ENCODE data around the gene ATP11A. TPM values are rescaled to one million over a fixed set of nuclear protein-coding genes. Genes with fewer than 3 reads are reported as not detected.

Gene ATP11A
- total and polyA plus RNA-seq, 2 experiments from 2014 or later = 4.9 to 5.0 TPM

DNA sequence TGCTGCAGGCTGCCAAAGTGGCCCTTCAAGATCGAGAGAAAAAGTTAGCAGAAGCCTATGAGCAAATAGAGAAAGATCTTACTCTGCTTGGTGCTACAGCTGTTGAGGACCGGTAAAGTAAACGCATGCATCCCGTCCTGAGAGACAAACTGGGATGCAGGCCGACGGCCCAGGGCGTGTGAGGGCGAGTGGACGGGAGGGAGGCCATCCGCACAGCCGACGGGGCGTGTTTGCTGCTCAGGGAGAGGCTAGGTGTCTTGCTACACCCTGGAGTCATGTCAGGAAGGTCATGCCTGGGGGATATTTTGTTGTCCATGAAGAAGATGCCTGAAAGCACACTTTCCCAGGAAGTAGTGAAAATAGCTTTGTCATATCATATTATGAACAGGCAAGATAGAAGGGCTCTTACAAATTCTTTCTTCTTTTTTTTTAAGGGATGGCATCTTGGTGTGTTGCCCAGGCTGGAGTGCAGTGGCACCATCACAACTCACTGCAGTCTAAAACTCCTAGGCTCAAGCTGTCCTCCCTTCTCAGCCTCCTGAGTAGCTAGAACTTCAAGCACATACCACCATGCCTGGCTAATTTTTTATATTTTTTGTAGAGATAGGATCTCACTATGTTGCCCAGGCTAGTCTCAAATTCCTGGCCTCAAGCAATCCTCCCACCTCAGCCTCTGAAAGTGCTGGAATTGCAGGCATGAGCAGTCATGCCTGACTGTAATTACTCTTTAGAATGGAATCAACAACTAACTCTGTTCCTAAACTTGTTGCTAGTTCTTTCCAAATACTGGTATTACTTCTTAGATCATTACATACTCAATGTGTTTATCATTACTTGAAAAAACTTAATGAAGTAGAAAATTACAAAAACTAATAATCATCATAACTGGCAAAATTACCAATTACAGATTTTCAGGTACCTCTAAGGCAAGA lies 161.5 kb downstream of the ATP11A start:
- H3K27ac ChIP-seq = no peak overlapping the region
- H2AFZ ChIP-seq = no peak overlapping the region
- in situ Hi-C loops (cut with MboI) = loop anchor here (25.0 kb wide), 2 partner anchors 214 to 1389 kb away; no protein-coding TSS in a partner anchor
- WGBS, 2 experiments (ENCODE audit: low coverage in 1 of 2, low lambda C conversion rate in 2 of 2, missing lambda C conversion rate in 2 of 2) = 89 to 93% methylated on average over 13 of the region's 13 CpGs
- H3K4me2 ChIP-seq (ENCODE audit: unreplicated experiment) = no peak overlapping the region
- H3K9ac ChIP-seq = no peak overlapping the region
- H3K9me2 ChIP-seq (ENCODE audit: insufficient read depth) = no peaks in the 10 kb centered on the region
- H3K4me3 ChIP-seq = no peak overlapping the region
- no peaks in the 10 kb centered on the region for H4K20me1 ChIP-seq (ENCODE audit: insufficient read depth)
- no peaks in the 10 kb centered on the region for H3F3A ChIP-seq (ENCODE audit: insufficient read depth)
- H3K27me3 ChIP-seq (replicated peaks; ENCODE audit: insufficient read depth) = no peaks in the 10 kb centered on the region
- H3K79me2 ChIP-seq (ENCODE audit: insufficient read depth) = no peaks in the 10 kb centered on the region
- H3K4me1 ChIP-seq (ENCODE audit: insufficient read depth) = no peaks in the 10 kb centered on the region
- no peaks in the 10 kb centered on the region for H3K9me3 ChIP-seq (ENCODE audit: low read depth)
- H3K36me3 ChIP-seq (ENCODE audit: low read depth) = no peaks in the 10 kb centered on the region
- no peak for DNase-seq
- no peak for TF ChIP-seq EZH2phosphoT487 (IDR thresholded peaks at IDR 0.05; ENCODE audit: insufficient read depth, low read depth)
- no peak for TF ChIP-seq EZH2 (IDR thresholded peaks at IDR 0.05; ENCODE audit: insufficient read depth, poor library complexity, severe bottlenecking)

GRCh38 chr13:112852392-112852791 lies 162.6 kb downstream of the ATP11A start:
- Histone ChIP-seq H2AFZ (no peak overlapping the region), H3K9me2 (ENCODE audit: insufficient read depth) (no peaks in the 10 kb centered on the region), H3K79me2 (ENCODE audit: insufficient read depth) (no peaks in the 10 kb centered on the region), H3K9me3 (ENCODE audit: low read depth) (no peaks in the 10 kb centered on the region), H3K27ac (no peak overlapping the region), H3K9ac (no peak overlapping the region), H3F3A (ENCODE audit: insufficient read depth) (no peaks in the 10 kb centered on the region), H3K36me3 (ENCODE audit: low read depth) (no peaks in the 10 kb centered on the region), H3K4me2 (ENCODE audit: unreplicated experiment) (no peak overlapping the region), H3K4me1 (ENCODE audit: insufficient read depth) (no peaks in the 10 kb centered on the region), H3K27me3 (replicated peaks; ENCODE audit: insufficient read depth) (no peaks in the 10 kb centered on the region), H3K4me3 (no peak overlapping the region), H4K20me1 (ENCODE audit: insufficient read depth) (no peaks in the 10 kb centered on the region)
- in situ Hi-C loops (cut with MboI) = loop anchor here (25.0 kb wide), 2 partner anchors 215 to 1390 kb away; no protein-coding TSS in a partner anchor
- DNase-seq = no peak
- TF ChIP-seq EZH2 (IDR thresholded peaks at IDR 0.05; ENCODE audit: insufficient read depth, poor library complexity, severe bottlenecking) (no peak), EZH2phosphoT487 (IDR thresholded peaks at IDR 0.05; ENCODE audit: insufficient read depth, low read depth) (no peak)
- WGBS, 2 experiments (ENCODE audit: low coverage in 1 of 2, low lambda C conversion rate in 2 of 2, missing lambda C conversion rate in 2 of 2) = 85 to 95% methylated on average over 12 to 15 of the region's 15 CpGs

- no peak overlapping the region for H3K27ac ChIP-seq
- no peaks in the 10 kb centered on the region for H3K9me2 ChIP-seq (ENCODE audit: insufficient read depth)
- H3K4me1 ChIP-seq (ENCODE audit: insufficient read depth) = no peaks in the 10 kb centered on the region
- no peak overlapping the region for H3K4me2 ChIP-seq (ENCODE audit: unreplicated experiment)
- no peaks in the 10 kb centered on the region for H3K36me3 ChIP-seq (ENCODE audit: low read depth)
- H3K9ac ChIP-seq = no peak overlapping the region
- H2AFZ ChIP-seq = no peak overlapping the region
- H3K4me3 ChIP-seq = no peak overlapping the region
- H4K20me1 ChIP-seq (ENCODE audit: insufficient read depth) = no peaks in the 10 kb centered on the region
- TF ChIP-seq EZH2phosphoT487 (IDR thresholded peaks at IDR 0.05; ENCODE audit: insufficient read depth, low read depth) (no peak), EZH2 (IDR thresholded peaks at IDR 0.05; ENCODE audit: insufficient read depth, poor library complexity, severe bottlenecking) (no peak)
- 99% methylated on average over 9 to 10 of the region's 10 CpGs for WGBS, 2 experiments (ENCODE audit: low coverage in 1 of 2, low lambda C conversion rate in 2 of 2, missing lambda C conversion rate in 2 of 2)
- no peaks in the 10 kb centered on the region for H3K79me2 ChIP-seq (ENCODE audit: insufficient read depth)
- H3F3A ChIP-seq (ENCODE audit: insufficient read depth) = no peaks in the 10 kb centered on the region
- no peaks in the 10 kb centered on the region for H3K27me3 ChIP-seq (replicated peaks; ENCODE audit: insufficient read depth)
- in situ Hi-C loops (cut with MboI) = loop anchor here (25.0 kb wide), 2 partner anchors 216 to 1391 kb away; no protein-coding TSS in a partner anchor
- no peak for DNase-seq
- no peaks in the 10 kb centered on the region for H3K9me3 ChIP-seq (ENCODE audit: low read depth)
Observed at GRCh38 chr13:112852808-112853207, 163.0 kb downstream of the ATP11A start.

GRCh38 chr13:112854321-112854720 lies 164.5 kb downstream of the ATP11A start:
- H3K4me1 ChIP-seq (ENCODE audit: insufficient read depth) = no peaks in the 10 kb centered on the region
- H3K27ac ChIP-seq = no peak overlapping the region
- DNase-seq = no peak
- no peak overlapping the region for H3K4me3 ChIP-seq
- WGBS, 2 experiments (ENCODE audit: low coverage in 1 of 2, low lambda C conversion rate in 2 of 2, missing lambda C conversion rate in 2 of 2) = 90 to 94% methylated on average over 25 of the region's 25 CpGs
- H3K9ac ChIP-seq = no peak overlapping the region
- no peak overlapping the region for H2AFZ ChIP-seq
- H3K9me2 ChIP-seq (ENCODE audit: insufficient read depth) = no peaks in the 10 kb centered on the region
- H3K9me3 ChIP-seq (ENCODE audit: low read depth) = no peaks in the 10 kb centered on the region
- no peaks in the 10 kb centered on the region for H3F3A ChIP-seq (ENCODE audit: insufficient read depth)
- H3K4me2 ChIP-seq (ENCODE audit: unreplicated experiment) = no peak overlapping the region
- H3K36me3 ChIP-seq (ENCODE audit: low read depth) = no peaks in the 10 kb centered on the region
- H3K79me2 ChIP-seq (ENCODE audit: insufficient read depth) = no peaks in the 10 kb centered on the region
- H4K20me1 ChIP-seq (ENCODE audit: insufficient read depth) = no peaks in the 10 kb centered on the region
- TF ChIP-seq EZH2phosphoT487 (IDR thresholded peaks at IDR 0.05; ENCODE audit: insufficient read depth, low read depth) (no peak), EZH2 (IDR thresholded peaks at IDR 0.05; ENCODE audit: insufficient read depth, poor library complexity, severe bottlenecking) (no peak)
- H3K27me3 ChIP-seq (replicated peaks; ENCODE audit: insufficient read depth) = no peaks in the 10 kb centered on the region
- in situ Hi-C loops (cut with MboI) = loop anchor here (25.0 kb wide), 2 partner anchors 217 to 1392 kb away; no protein-coding TSS in a partner anchor
